DOHH2 (cell line): ENCODE results near the gene ARFGEF3.

ENCODE experiments used
- H3F3A ChIP-seq: fragments of 200-600 bp; sonication (generic), shearing (Covaris generic); 2 replicates; pipeline ENCODE4 v1.6.0; 2016; ENCODE audit warnings: antibody characterized with exemption, mild to moderate bottlenecking; ENCODE audit not compliant: control insufficient read depth, insufficient read depth
- H3K27ac ChIP-seq: fragments of 200-600 bp; sonication (generic); 2 replicates; pipeline ENCODE4 v1.5.1; 2014; ENCODE audit warnings: low read depth, mild to moderate bottlenecking, low read length, moderate library complexity
- H3K27me3 ChIP-seq: fragments of 200-600 bp; sonication (generic); 2 replicates; pipeline ENCODE4 v1.6.1; 2014; ENCODE audit warnings: mild to moderate bottlenecking, low read length, mixed read lengths; ENCODE audit not compliant: control insufficient read depth
- H3K36me3 ChIP-seq: fragments of 200-600 bp; sonication (generic); 2 replicates; pipeline ENCODE4 v1.6.1; 2014; ENCODE audit warnings: mild to moderate bottlenecking, low read length, moderate library complexity, mixed read lengths; ENCODE audit not compliant: control insufficient read depth
- H3K4me1 ChIP-seq: fragments of 200-600 bp; sonication (generic); 2 replicates; pipeline ENCODE4 v1.6.1; 2014; ENCODE audit warnings: mild to moderate bottlenecking, low read length, mixed read lengths; ENCODE audit not compliant: control insufficient read depth
- H3K4me2 ChIP-seq: fragments of 200-600 bp; sonication (generic); 2 replicates; pipeline ENCODE4 v1.6.0; 2014; ENCODE audit warnings: mild to moderate bottlenecking, low read length, moderate library complexity
- H3K4me3 ChIP-seq: fragments of 200-600 bp; sonication (generic); 2 replicates; pipeline ENCODE4 v1.5.1; 2014; ENCODE audit warnings: mild to moderate bottlenecking, low read length, mixed read lengths
- H3K79me2 ChIP-seq: fragments of 200-600 bp; sonication (generic); 2 replicates; pipeline ENCODE4 v1.6.1; 2014; ENCODE audit warnings: mild to moderate bottlenecking, low read length, mixed read lengths; ENCODE audit not compliant: control insufficient read depth
- H3K9me2 ChIP-seq: fragments of 200-600 bp; sonication (generic); replicated peaks from 2 replicates; pipeline ENCODE4 v1.6.1; 2014; ENCODE audit warnings: mild to moderate bottlenecking, low read length, mixed read lengths; ENCODE audit not compliant: control insufficient read depth
- H3K9me3 ChIP-seq: fragments of 200-600 bp; sonication (generic); 2 replicates; pipeline ENCODE4 v1.6.1; 2014; ENCODE audit warnings: antibody characterized with exemption, low read length, mixed read lengths; ENCODE audit not compliant: control insufficient read depth, insufficient read depth
- H4K20me1 ChIP-seq: fragments of 200-600 bp; sonication (generic); 2 replicates; pipeline ENCODE4 v1.6.0; 2014; ENCODE audit warnings: low read depth, mild to moderate bottlenecking, antibody characterized with exemption, low read length, moderate library complexity; ENCODE audit not compliant: control insufficient read depth, insufficient read depth
- EZH2phosphoT487 ChIP-seq: fragments of 200-600 bp; sonication (generic); IDR thresholded peaks from 2 replicates; pipeline ENCODE4 v1.6.1; 2017; ENCODE audit warnings: borderline replicate concordance, mild to moderate bottlenecking, antibody characterized with exemption, low read length, moderate library complexity, mixed read lengths
- TF ChIP-seq, protein P1 (sequence below): fragments of 200-600 bp; sonication (generic); IDR thresholded peaks from one replicate; pipeline ENCODE4 v1.5.1; 2014; ENCODE audit warnings: antibody characterized with exemption, mild to moderate bottlenecking, low read depth, low read length; ENCODE audit not compliant: poor library complexity, severe bottlenecking

Gene ARFGEF3

DNA sequence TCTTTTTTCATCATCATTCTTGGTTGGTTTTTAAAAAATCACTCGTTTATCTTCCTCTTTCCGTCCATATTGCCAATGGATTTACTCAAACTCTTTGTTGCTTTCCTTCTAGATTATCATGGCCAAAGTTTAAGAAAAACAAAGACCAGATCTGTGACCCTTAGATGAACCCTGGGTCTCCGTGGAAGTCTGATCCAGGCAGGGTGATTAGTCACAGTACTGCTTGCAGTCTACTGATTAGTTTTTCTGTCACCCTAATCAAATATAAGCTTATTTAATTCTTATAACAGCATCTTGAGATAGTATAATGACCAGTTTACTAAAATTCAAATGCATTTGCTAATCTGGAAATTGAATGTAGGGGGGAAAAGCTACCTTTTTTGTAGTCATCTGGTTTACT lies 210.0 kb downstream of the ARFGEF3 start:
- H3K9me2 ChIP-seq: no peaks in the 10 kb centered on the region
- no peak overlapping the region for H3K4me3 ChIP-seq
- no peaks in the 10 kb centered on the region for H3K9me3 ChIP-seq
- H3K4me2 ChIP-seq: no peak overlapping the region
- H3K36me3 ChIP-seq: no peaks in the 10 kb centered on the region
- H3F3A ChIP-seq: no peaks in the 10 kb centered on the region
- no peak overlapping the region for H3K27ac ChIP-seq
- no peaks in the 10 kb centered on the region for H3K4me1 ChIP-seq
- no peak for TF ChIP-seq EZH2phosphoT487
- TF ChIP-seq, protein P1, sequence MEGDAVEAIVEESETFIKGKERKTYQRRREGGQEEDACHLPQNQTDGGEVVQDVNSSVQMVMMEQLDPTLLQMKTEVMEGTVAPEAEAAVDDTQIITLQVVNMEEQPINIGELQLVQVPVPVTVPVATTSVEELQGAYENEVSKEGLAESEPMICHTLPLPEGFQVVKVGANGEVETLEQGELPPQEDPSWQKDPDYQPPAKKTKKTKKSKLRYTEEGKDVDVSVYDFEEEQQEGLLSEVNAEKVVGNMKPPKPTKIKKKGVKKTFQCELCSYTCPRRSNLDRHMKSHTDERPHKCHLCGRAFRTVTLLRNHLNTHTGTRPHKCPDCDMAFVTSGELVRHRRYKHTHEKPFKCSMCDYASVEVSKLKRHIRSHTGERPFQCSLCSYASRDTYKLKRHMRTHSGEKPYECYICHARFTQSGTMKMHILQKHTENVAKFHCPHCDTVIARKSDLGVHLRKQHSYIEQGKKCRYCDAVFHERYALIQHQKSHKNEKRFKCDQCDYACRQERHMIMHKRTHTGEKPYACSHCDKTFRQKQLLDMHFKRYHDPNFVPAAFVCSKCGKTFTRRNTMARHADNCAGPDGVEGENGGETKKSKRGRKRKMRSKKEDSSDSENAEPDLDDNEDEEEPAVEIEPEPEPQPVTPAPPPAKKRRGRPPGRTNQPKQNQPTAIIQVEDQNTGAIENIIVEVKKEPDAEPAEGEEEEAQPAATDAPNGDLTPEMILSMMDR: no peak
- H3K27me3 ChIP-seq: peaks cover 3% of the 10 kb centered on the region; the same call in 1 of the 2 replicates
- no peaks in the 10 kb centered on the region for H3K79me2 ChIP-seq
- H4K20me1 ChIP-seq: no peaks in the 10 kb centered on the region

DNA sequence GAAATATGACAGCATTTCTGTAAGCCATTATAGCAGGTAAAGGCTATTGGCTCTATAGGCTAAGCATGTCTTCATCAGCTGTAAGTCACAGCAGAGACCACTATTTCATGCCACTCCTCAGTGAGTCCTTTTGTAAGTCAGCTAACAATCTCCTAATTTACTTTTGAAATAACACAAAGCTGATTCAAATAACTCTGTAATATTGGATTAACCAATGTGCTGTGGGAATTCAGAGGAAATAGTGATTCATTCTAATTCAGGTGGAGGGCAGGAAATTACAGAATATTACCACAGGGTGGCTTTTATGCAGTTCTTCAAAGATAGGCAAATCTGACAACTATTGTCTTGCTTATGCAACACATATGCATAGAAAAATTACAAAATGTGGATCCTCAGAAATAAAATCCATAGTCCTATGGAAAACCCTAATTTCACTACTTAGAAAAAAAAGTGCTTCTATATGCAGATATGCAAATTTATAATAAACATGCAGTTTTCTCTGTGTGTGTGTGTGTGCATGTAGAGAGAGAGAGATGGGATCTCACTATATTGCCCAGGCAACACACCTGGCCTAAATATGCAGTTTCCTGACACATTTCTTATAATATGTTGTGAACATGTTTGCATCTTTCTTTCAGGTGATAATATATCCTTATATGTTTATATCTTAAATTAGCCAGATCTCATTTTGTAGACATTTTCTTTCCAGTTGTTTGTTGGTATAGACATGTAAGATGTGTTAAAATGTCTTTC lies 211.1 kb downstream of the ARFGEF3 start:
- no peaks in the 10 kb centered on the region for H3F3A ChIP-seq
- H3K4me1 ChIP-seq: no peaks in the 10 kb centered on the region
- H3K27me3 ChIP-seq: peaks cover 3% of the 10 kb centered on the region; the same call in 1 of the 2 replicates
- H4K20me1 ChIP-seq: no peaks in the 10 kb centered on the region
- TF ChIP-seq EZH2phosphoT487: no peak
- TF ChIP-seq, protein P1: no peak
- no peaks in the 10 kb centered on the region for H3K9me3 ChIP-seq
- no peaks in the 10 kb centered on the region for H3K9me2 ChIP-seq
- no peak overlapping the region for H3K27ac ChIP-seq
- no peak overlapping the region for H3K4me3 ChIP-seq
- H3K36me3 ChIP-seq: no peaks in the 10 kb centered on the region
- H3K4me2 ChIP-seq: no peak overlapping the region
- H3K79me2 ChIP-seq: no peaks in the 10 kb centered on the region

DNA sequence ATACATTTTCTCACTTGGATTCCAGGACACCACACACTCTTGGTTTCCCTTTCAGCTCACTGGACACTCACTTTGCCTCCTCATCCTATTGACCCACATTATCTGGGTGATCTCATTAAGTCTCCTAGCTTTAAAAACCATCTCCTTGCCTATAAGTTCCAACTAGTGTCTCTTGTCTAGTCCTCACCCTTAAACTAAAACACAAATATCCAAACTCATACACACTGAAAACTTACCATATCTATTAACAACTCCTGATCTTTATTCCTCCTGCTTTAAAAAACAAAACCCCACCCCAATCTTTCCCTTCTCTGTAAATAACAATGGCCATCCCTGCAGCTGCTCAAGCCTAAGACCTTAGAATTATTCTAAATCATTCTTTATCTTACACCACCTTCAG lies 212.5 kb downstream of the ARFGEF3 start:
- no peak overlapping the region for H3K27ac ChIP-seq
- no peaks in the 10 kb centered on the region for H3F3A ChIP-seq
- H3K4me2 ChIP-seq: no peak overlapping the region
- no peaks in the 10 kb centered on the region for H4K20me1 ChIP-seq
- H3K9me3 ChIP-seq: no peaks in the 10 kb centered on the region
- H3K4me1 ChIP-seq: no peaks in the 10 kb centered on the region
- no peaks in the 10 kb centered on the region for H3K9me2 ChIP-seq
- no peak for TF ChIP-seq EZH2phosphoT487
- TF ChIP-seq, protein P1: no peak
- no peaks in the 10 kb centered on the region for H3K36me3 ChIP-seq
- H3K4me3 ChIP-seq: no peak overlapping the region
- H3K79me2 ChIP-seq: no peaks in the 10 kb centered on the region
- H3K27me3 ChIP-seq: peaks cover 3% of the 10 kb centered on the region; the same call in 1 of the 2 replicates
